Motor neuron (in vitro differentiated cells): Measurements from ENCODE around the gene NFATC4. TPM values are rescaled to one million over a fixed set of nuclear protein-coding genes. Genes with fewer than 3 reads are reported as not detected.

ENCODE experiments used
- ATAC-seq, 8 experiments: fragments of 200-7000 bp; cut with Tn5 transposase; replicated peaks in 6 of 8; 2 replicates each; pipeline ENCODE4 v1.8.0; 2021; ENCODE audit warnings: mild to moderate bottlenecking in 8 of 8, moderate library complexity in 8 of 8
- H3K27ac ChIP-seq, 2 donors: fragments of 250-450 bp; sonication (Bioruptor Pico); 2 replicates each; pipeline ENCODE4 v1.9.0; 2021; ENCODE audit warnings: antibody characterized with exemption in 2 of 2, mild to moderate bottlenecking in 2 of 2, moderate library complexity in 1 of 2
- H3K4me1 ChIP-seq, 2 donors: fragments of 250-450 bp; sonication (Bioruptor Pico); replicated peaks in 1 of 2; 2 replicates each; pipeline ENCODE4 v1.6.1; 2021; ENCODE audit warnings: antibody characterized with exemption in 2 of 2, mild to moderate bottlenecking in 2 of 2, moderate library complexity in 1 of 2
- H3K4me3 ChIP-seq, 5 donors: fragments of 250-450 bp; sonication (Bioruptor Pico); 2 replicates each; pipeline ENCODE4 v1.9.0; 2021; ENCODE audit warnings: antibody characterized with exemption in 5 of 5, mild to moderate bottlenecking in 5 of 5, moderate library complexity in 4 of 5
- WGBS, 10 experiments: fragments of 450-650 bp; shearing (Covaris generic); methylation state at CpG; one replicate each; pipeline ENCODE4 v1.0.0; 2022; 5-methylcytosine and 5-hydroxymethylcytosine counted together
- in situ Hi-C, 9 experiments: fragments of 400-800 bp; cut with MboI; loops; one replicate each; pipeline ENCODE4 v1.15.0; 2021; ENCODE audit warnings: low sequenced_read_pairs in 9 of 9, low pct_unique_long_range_greater_than_20kb in 2 of 9; ENCODE audit not compliant: unreplicated experiment in 9 of 9
- total RNA-seq, 8 experiments: library from RNA; unstranded; fragments of 300-600 nt; gene quantifications; 2 replicates each; pipeline versions ENCODE4 v1.2.3 to v1.2.4, GENCODE V29; 2022

The NFATC4 gene
- total RNA-seq, 8 experiments from 2014 or later, result 5.1 to 345 (median 13.4) TPM

GRCh38 chr14:24411443-24412389 lies 43.7 kb downstream of the NFATC4 start:
- in situ Hi-C loops, result no loop called here
- no peak overlapping the region for H3K27ac ChIP-seq
- no peak overlapping the region for H3K4me3 ChIP-seq
- 0 to 100% (median 74%) methylated on average over 1 to 8 of the region's 16 CpGs; no CpG with 5 or more reads in 4 of the 10 experiments for WGBS, 10 experiments
- ATAC-seq, result peak in 3 of 8 experiments; percentile 11 to 82 (median 36)
- no peaks in the 10 kb centered on the region for H3K4me1 ChIP-seq

GRCh38 chr14:24414077-24414476 lies 46.1 kb downstream of the NFATC4 start:
- ATAC-seq, result no peak
- Histone ChIP-seq H3K4me3 (no peak overlapping the region), H3K27ac (no peak overlapping the region), H3K4me1 (no peaks in the 10 kb centered on the region)
- 100% methylated on average over 1 of the region's 1 CpG; no CpG with 5 or more reads in 9 of the 10 experiments for WGBS, 10 experiments
- in situ Hi-C loops, result no loop called here

DNA sequence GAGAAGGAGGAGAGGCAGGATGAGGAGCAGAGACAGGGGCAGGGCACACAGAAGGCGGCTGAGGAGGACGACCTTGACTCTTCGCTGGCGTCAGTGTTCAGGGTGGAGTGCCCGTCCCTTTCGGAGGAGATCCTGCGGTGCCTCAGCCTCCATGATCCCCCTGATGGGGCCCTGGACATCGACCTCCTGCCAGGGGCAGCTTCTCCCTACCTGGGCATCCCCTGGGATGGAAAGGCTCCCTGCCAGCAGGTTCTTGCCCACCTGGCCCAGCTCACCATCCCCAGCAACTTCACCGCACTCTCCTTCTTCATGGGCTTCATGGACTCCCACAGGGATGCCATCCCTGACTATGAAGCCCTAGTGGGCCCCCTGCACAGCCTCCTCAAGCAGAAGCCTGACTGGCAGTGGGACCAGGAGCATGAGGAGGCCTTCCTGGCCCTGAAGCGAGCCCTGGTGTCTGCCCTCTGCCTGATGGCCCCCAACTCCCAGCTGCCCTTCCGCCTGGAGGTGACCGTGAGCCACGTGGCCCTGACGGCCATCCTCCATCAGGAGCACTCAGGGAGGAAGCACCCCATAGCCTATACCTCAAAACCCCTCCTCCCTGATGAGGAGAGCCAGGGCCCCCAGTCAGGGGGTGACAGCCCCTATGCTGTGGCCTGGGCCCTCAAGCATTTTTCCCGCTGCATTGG lies 46.9 kb downstream of the NFATC4 start:
- no peaks in the 10 kb centered on the region for H3K4me1 ChIP-seq
- H3K4me3 ChIP-seq, result no peak overlapping the region
- no peak overlapping the region for H3K27ac ChIP-seq
- ATAC-seq, result no peak
- in situ Hi-C loops, result no loop called here
- 65 to 92% (median 90%) methylated on average over 2 to 8 of the region's 15 CpGs; no CpG with 5 or more reads in 6 of the 10 experiments for WGBS, 10 experiments

- in situ Hi-C loops, result no loop called here
- WGBS, 10 experiments, result 40 to 100% (median 91%) methylated on average over 1 to 15 of the region's 25 CpGs; no CpG with 5 or more reads in 4 of the 10 experiments
- Histone ChIP-seq H3K4me1 (no peaks in the 10 kb centered on the region), H3K4me3 (no peak overlapping the region), H3K27ac (no peak overlapping the region)
- no peak for ATAC-seq
These were observed 47.7 kb downstream of the NFATC4 start for GRCh38 chr14:24415421-24416253.

DNA sequence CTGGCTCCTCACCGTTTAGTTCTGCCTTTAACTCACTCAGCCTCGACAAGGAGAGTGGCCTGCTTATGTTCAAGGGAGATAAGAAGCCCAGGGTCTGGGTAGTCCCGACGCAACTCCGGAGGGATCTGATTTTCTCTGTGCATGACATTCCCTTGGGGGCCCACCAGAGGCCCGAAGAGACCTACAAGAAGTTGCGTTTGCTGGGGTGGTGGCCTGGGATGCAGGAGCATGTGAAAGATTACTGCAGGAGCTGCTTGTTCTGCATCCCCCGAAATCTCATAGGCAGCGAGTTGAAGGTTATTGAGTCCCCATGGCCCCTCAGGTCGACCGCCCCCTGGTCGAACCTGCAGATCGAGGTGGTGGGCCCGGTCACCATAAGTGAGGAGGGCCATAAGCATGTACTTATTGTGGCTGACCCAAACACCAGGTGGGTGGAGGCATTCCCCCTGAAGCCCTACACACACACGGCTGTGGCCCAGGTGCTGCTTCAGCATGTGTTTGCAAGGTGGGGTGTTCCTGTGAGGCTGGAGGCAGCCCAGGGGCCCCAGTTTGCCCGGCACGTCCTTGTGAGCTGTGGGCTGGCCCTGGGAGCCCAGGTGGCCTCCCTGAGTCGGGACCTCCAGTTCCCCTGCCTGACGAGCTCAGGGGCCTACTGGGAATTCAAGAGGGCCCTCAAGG lies 48.4 kb downstream of the NFATC4 start:
- no peak overlapping the region for H3K27ac ChIP-seq
- in situ Hi-C loops, result no loop called here
- no peaks in the 10 kb centered on the region for H3K4me1 ChIP-seq
- WGBS, 10 experiments, result 60 to 93% (median 90%) methylated on average over 1 to 6 of the region's 19 CpGs; no CpG with 5 or more reads in 4 of the 10 experiments
- no peak for ATAC-seq
- H3K4me3 ChIP-seq, result no peak overlapping the region

- ATAC-seq, result peak in 1 of 8 experiments; percentile 7
These were observed 49.1 kb downstream of the NFATC4 start for GRCh38 chr14:24416932-24417619.

DNA sequence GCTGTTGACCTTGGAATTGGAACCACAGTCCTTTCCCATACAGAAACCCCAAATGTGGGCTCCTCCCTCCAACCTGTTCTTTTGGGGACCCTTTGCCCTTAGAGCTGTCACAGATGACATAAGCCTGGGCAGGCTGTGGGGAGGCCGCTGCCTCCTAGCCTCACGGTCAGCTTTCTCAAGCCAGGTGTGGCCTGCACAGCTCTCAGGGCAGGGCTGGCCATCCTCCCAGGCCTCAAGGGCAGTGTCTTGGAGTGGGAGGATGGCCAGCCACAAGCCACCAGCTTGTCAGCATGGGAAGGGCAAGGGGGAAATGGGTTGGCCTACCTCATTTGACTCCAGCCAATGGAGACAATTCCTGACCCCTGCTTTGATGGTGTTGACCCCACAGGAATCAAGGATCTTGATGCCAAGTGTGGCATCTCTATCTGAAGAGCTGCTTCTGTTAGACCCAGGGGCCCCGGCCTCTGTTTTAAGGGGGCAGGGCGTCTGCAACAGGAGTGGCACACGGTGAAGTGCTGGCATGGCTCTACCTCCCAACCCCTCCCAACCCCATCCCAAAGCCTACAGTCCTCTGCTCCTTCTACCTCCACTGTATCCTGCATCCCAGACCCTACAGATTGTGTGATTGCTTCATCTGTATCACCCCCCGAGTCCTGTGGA lies 50.0 kb downstream of the NFATC4 start:
- Histone ChIP-seq H3K27ac (no peak overlapping the region), H3K4me1 (no peaks in the 10 kb centered on the region), H3K4me3 (no peak overlapping the region)
- 0 to 100% (median 53%) methylated on average over 1 to 3 of the region's 6 CpGs; no CpG with 5 or more reads in 3 of the 10 experiments for WGBS, 10 experiments
- in situ Hi-C loops, result no loop called here
- peak in 2 of 8 experiments; percentile 43 to 60 for ATAC-seq

More at GRCh38 chr14:24416932-24417619, 49.1 kb downstream of the NFATC4 start:
- in situ Hi-C loops, result no loop called here
- H3K4me1 ChIP-seq, result no peaks in the 10 kb centered on the region
- H3K27ac ChIP-seq, result no peak overlapping the region
- WGBS, 10 experiments, result 40 to 96% (median 90%) methylated on average over 1 to 8 of the region's 16 CpGs; no CpG with 5 or more reads in 3 of the 10 experiments
- no peak overlapping the region for H3K4me3 ChIP-seq

GRCh38 chr14:24418492-24418873 lies 50.5 kb downstream of the NFATC4 start:
- Histone ChIP-seq H3K4me3 (no peak overlapping the region), H3K27ac (no peak overlapping the region), H3K4me1 (no peaks in the 10 kb centered on the region)
- WGBS, 10 experiments, result 0 to 100% (median 80%) methylated on average over 1 to 3 of the region's 6 CpGs; no CpG with 5 or more reads in 5 of the 10 experiments
- in situ Hi-C loops, result no loop called here
- ATAC-seq, result peak in 3 of 8 experiments; percentile 8 to 22 (median 8)

GRCh38 chr14:24422261-24422660 lies 54.3 kb downstream of the NFATC4 start:
- ATAC-seq, result no peak
- 20 to 86% (median 80%) methylated on average over 1 to 4 of the region's 4 CpGs; no CpG with 5 or more reads in 1 of the 10 experiments for WGBS, 10 experiments
- in situ Hi-C loops, result no loop called here
- Histone ChIP-seq H3K4me1 (no peaks in the 10 kb centered on the region), H3K4me3 (no peak overlapping the region), H3K27ac (no peak overlapping the region)

- in situ Hi-C loops, result no loop called here
- H3K4me3 ChIP-seq, result no peak overlapping the region
- 59 to 92% (median 78%) methylated on average over 2 to 12 of the region's 12 CpGs; no CpG with 5 or more reads in 1 of the 10 experiments for WGBS, 10 experiments
- no peaks in the 10 kb centered on the region for H3K4me1 ChIP-seq
- ATAC-seq, result no peak
- no peak overlapping the region for H3K27ac ChIP-seq
These were observed 55.0 kb downstream of the NFATC4 start for GRCh38 chr14:24422694-24423601.
